LNCAP (cell line): ENCODE data around the gene ADARB2.

ENCODE experiments used
- CTCF ChIP-seq: fragments of 450-650 bp; IDR thresholded peaks from 2 replicates; pipeline ENCODE4 v1.5.1; 2017; ENCODE audit warnings: mild to moderate bottlenecking

ADARB2 gene

GRCh38 chr10:1464881-1465417 lies 272.4 kb downstream of the ADARB2 start:
- no peak for TF ChIP-seq CTCF

GRCh38 chr10:1462994-1463633 lies 274.2 kb downstream of the ADARB2 start:
- no peak for TF ChIP-seq CTCF

DNA sequence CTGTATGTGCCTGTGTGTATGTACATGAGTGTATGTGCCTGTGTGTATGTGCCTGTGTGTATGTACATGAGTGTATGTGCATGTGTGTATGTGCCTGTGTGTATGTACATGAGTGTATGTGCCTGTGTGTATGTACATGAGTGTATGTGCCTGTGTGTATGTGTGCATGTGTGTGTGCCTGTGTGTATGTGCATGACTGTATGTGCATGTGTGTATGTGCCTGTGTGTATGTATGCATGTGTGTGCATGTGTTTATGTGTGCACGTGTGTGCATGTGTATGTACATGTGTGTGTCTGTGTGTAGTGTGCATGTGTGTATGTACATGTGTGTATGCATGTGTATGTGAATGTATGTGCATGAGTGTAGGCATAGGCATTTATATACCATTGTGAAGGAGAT lies 274.8 kb downstream of the ADARB2 start:
- no peak for TF ChIP-seq CTCF

DNA sequence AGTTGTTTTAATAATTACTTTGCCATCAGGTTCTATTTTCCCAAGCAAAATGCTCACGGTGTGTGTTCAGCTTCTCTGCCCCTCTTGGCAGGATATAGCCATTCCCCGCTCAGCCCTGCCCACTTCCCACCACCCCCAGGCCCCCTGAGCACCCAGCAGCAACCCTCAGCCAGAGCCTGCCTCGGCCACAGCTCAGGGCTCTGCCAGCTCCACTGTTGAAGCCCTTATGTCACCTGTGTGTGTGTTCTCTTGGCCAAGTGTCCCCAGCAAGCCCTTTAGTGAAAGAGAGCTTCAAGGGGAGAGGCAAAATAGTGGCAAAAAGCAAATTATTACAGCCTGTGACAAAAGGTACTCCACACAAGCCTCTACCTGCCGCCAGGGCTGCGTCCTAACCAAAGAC lies 275.3 kb downstream of the ADARB2 start:
- TF ChIP-seq CTCF: no peak

DNA sequence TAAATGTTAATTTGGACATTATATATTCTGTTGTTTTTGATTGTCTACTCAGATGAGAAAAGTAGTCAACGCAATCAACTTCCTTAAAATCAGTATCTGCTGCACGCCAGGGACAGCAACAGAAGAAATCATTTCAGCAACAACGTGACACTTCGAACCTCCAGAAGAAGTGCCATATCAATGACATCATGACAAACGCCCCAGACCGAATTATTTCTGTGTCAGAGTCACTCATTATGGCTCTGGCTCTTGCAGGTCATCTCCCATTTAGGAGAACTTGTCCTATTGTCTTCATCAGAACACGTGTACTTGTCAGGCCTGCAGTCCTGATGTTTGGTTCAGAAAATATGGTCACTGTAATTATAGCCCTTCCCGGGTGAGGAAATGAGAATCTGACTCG lies 276.3 kb downstream of the ADARB2 start:
- no peak for TF ChIP-seq CTCF

DNA sequence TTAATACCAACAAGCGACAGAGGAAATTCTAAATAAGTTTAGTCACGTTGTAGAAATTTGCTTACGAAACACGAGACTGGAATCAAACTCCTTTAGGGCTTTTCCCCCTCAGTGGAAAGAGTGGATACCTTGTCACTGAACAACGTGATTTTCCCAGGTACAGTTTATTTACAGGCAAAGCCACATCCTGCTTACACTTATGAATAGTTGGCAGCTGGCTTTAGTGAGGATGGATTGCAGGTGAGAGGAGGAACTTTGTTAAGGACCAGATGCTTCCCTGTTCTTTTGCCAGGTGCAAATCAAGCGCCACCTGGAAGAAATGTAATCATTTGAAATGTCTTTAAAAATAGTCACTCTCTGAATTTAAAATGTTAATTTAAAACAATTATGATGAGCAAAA lies 282.4 kb downstream of the ADARB2 start:
- no peak for TF ChIP-seq CTCF

DNA sequence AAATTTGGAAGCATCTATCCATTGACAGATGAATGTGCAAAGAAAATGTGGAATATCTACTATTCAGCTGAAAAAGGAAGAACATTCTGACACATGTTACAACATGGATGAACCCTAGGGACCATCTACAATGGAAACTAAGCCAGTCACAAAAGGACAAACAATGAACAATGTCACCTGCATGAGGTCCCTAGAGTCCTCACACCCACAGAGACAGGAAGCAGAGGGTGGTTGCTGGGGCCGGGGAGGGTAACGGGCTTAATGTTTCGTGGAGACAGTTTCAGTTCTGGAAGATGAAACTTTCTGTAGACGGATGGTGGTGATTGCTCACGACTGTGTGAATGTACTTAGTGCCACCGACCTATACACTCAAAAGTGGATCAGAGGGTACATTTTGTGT lies 282.9 kb downstream of the ADARB2 start:
- TF ChIP-seq CTCF: no peak

DNA sequence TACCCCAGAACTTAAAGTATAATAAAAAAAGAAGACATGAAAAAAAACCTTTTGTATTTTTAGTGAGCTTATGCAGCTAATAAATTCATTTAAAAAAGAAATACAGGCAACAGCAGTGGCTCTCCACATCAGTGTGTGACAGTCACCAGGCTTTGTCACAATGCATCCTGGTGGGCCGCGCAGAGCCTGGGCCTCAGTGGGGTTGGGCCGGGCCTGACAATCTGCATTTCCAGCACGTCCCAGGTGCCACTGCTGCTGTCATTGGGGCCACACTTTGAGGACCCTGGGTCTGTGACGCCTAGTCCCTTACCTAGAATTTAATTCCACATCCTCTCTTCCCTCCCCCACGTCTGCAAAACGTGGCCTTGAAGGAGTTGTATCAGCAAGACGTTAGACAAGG lies 284.5 kb downstream of the ADARB2 start:
- TF ChIP-seq CTCF: no peak
